T-helper 2 cell (primary cell): ENCODE measurements around the gene ZNF750.

Experiments used
- DNase-seq, 5 experiments: peaks; one replicate each; pipeline versions ENCODE4 v3.0.0 to v3.0.0-alpha.2; 2012 to 2022

The ZNF750 gene

GRCh38 chr17:82810644-82811430 lies 29.0 kb downstream of the ZNF750 start:
- no peak for DNase-seq

GRCh38 chr17:82808921-82809905 lies 30.6 kb downstream of the ZNF750 start:
- no peak for DNase-seq

GRCh38 chr17:82808006-82808405 lies 31.8 kb downstream of the ZNF750 start:
- no peak for DNase-seq

- DNase-seq = no peak
Observed at GRCh38 chr17:82807562-82807961, 32.3 kb downstream of the ZNF750 start.

GRCh38 chr17:82807101-82807500 lies 32.7 kb downstream of the ZNF750 start:
- DNase-seq = no peak

- no peak for DNase-seq
Observed at GRCh38 chr17:82806645-82807044, 33.2 kb downstream of the ZNF750 start.

- no peak for DNase-seq
Observed at GRCh38 chr17:82805823-82806222, 34.0 kb downstream of the ZNF750 start.

GRCh38 chr17:82805254-82805653 lies 34.6 kb downstream of the ZNF750 start:
- DNase-seq = no peak

- no peak for DNase-seq
Observed at GRCh38 chr17:82804442-82805191, 35.2 kb downstream of the ZNF750 start.

GRCh38 chr17:82803606-82804005 lies 36.2 kb downstream of the ZNF750 start:
- DNase-seq = no peak

GRCh38 chr17:82803185-82803584 lies 36.6 kb downstream of the ZNF750 start:
- DNase-seq = no peak

- no peak for DNase-seq
Observed at GRCh38 chr17:82802075-82802780, 37.6 kb downstream of the ZNF750 start.

GRCh38 chr17:82801377-82801970 lies 38.3 kb downstream of the ZNF750 start:
- no peak for DNase-seq

GRCh38 chr17:82800885-82801284 lies 38.9 kb downstream of the ZNF750 start:
- DNase-seq = no peak

GRCh38 chr17:82799591-82799990 lies 40.2 kb downstream of the ZNF750 start:
- DNase-seq = no peak

GRCh38 chr17:82798752-82799151 lies 41.1 kb downstream of the ZNF750 start:
- no peak for DNase-seq

- no peak for DNase-seq
Observed at GRCh38 chr17:82797061-82797460, 42.8 kb downstream of the ZNF750 start.

- no peak for DNase-seq
Observed at GRCh38 chr17:82795615-82796014, 44.2 kb downstream of the ZNF750 start.

GRCh38 chr17:82794781-82795482 lies 44.9 kb downstream of the ZNF750 start:
- DNase-seq = no peak

GRCh38 chr17:82793974-82794630 lies 45.7 kb downstream of the ZNF750 start:
- no peak for DNase-seq

GRCh38 chr17:82791532-82791931 lies 48.3 kb downstream of the ZNF750 start:
- DNase-seq = no peak
